GM21528 (cell line): ENCODE results near the gene CRYGN.

Experiments
- ATAC-seq: cut with Tn5 transposase; IDR thresholded peaks from one replicate; pipeline ENCODE4 v1.9.1; 2021; ENCODE audit warnings: mild to moderate bottlenecking, moderate library complexity; ENCODE audit not compliant: unreplicated experiment, low FRiP score

CRYGN gene

GRCh38 chr7:151393031-151393977 is 46.6 kb downstream of the CRYGN start:
- ATAC-seq: no peak

- no peak for ATAC-seq
These were observed 47.5 kb downstream of the CRYGN start for GRCh38 chr7:151392426-151392825.

GRCh38 chr7:151392002-151392401 is 47.9 kb downstream of the CRYGN start:
- ATAC-seq: no peak

GRCh38 chr7:151391358-151391730 is 48.6 kb downstream of the CRYGN start:
- ATAC-seq: no peak

GRCh38 chr7:151390598-151391357 is 49.2 kb downstream of the CRYGN start:
- ATAC-seq: no peak

GRCh38 chr7:151389768-151390597 is 50.0 kb downstream of the CRYGN start:
- no peak for ATAC-seq

GRCh38 chr7:151389096-151389767 is 50.7 kb downstream of the CRYGN start:
- no peak for ATAC-seq

- no peak for ATAC-seq
These were observed 51.5 kb downstream of the CRYGN start for GRCh38 chr7:151388430-151388829.

- ATAC-seq: no peak
These were observed 52.0 kb downstream of the CRYGN start for GRCh38 chr7:151388007-151388297.

- ATAC-seq: no peak
These were observed 52.6 kb downstream of the CRYGN start for GRCh38 chr7:151387161-151388006.

- no peak for ATAC-seq
These were observed 53.4 kb downstream of the CRYGN start for GRCh38 chr7:151386301-151387160.

- ATAC-seq: no peak
These were observed 54.2 kb downstream of the CRYGN start for GRCh38 chr7:151385626-151386300.

GRCh38 chr7:151384776-151385625 is 54.9 kb downstream of the CRYGN start:
- ATAC-seq: no peak

- no peak for ATAC-seq
These were observed 55.6 kb downstream of the CRYGN start for GRCh38 chr7:151384352-151384697.

- no peak for ATAC-seq
These were observed 56.1 kb downstream of the CRYGN start for GRCh38 chr7:151383638-151384351.

- ATAC-seq: no peak
These were observed 57.7 kb downstream of the CRYGN start for GRCh38 chr7:151382079-151382885.
